Thymus (tissue), 14 donors: ENCODE measurements around the gene INSM1. TPM values are rescaled to one million over a fixed set of nuclear protein-coding genes. Genes with fewer than 3 reads are reported as not detected.
A peak's percentile ranks its signal among the peaks of the same experiment; 100 is the strongest.

Experiments used
- DNase-seq, 9 donors: peaks; one replicate each; pipeline ENCODE4 v3.0.0-alpha.2; 2013; ENCODE audit warnings: low spot score in 9 of 9, low read depth in 6 of 9, missing footprints in 1 of 9
- H3K27ac ChIP-seq, 2 donors: one replicate each; pipeline ENCODE4 v1.5.1; 2013; ENCODE audit warnings: control low read depth in 1 of 2, low read depth in 1 of 2, low read length in 1 of 2, mild to moderate bottlenecking in 1 of 2, moderate library complexity in 1 of 2
- H3K27me3 ChIP-seq, 2 donors: one replicate each; pipeline ENCODE4 v1.5.1; 2013; ENCODE audit warnings: low read length in 1 of 2; ENCODE audit not compliant: control insufficient read depth in 2 of 2, insufficient read depth in 1 of 2
- H3K36me3 ChIP-seq, 2 donors: one replicate each; pipeline ENCODE4 v1.5.1; 2013; ENCODE audit warnings: low read length in 1 of 2, mild to moderate bottlenecking in 1 of 2, moderate library complexity in 1 of 2; ENCODE audit not compliant: control insufficient read depth in 2 of 2, insufficient read depth in 2 of 2
- H3K4me1 ChIP-seq, 2 donors: one replicate each; pipeline ENCODE4 v1.5.1; 2013; ENCODE audit warnings: low read length in 2 of 2; ENCODE audit not compliant: control insufficient read depth in 2 of 2, insufficient read depth in 2 of 2
- H3K4me3 ChIP-seq, 2 donors: one replicate each; pipeline ENCODE4 v1.5.1; 2013; ENCODE audit warnings: low read length in 2 of 2, control low read depth in 1 of 2, mild to moderate bottlenecking in 1 of 2
- H3K9me3 ChIP-seq, 2 donors: one replicate each; pipeline ENCODE4 v1.5.1; 2013; ENCODE audit warnings: low read length in 1 of 2, mild to moderate bottlenecking in 1 of 2; ENCODE audit not compliant: control insufficient read depth in 2 of 2, insufficient read depth in 1 of 2
- WGBS: extraction: QIAGEN DNeasy Blood & Tissue Kit; methylation state at CpG from one replicate; pipeline ENCODE4 v1.1.7; 2013; 5-methylcytosine and 5-hydroxymethylcytosine counted together
- long read RNA-seq, 10 donors: transcript quantifications; one replicate each; lab custom pipeline, GENCODE V29; 2026
- polyA plus RNA-seq: library from polyadenylated mRNA; stranded (reverse); fragments of 200-250 nt; gene quantifications from one replicate; pipeline ENCODE4 v1.2.3, GENCODE V29; 2013
- total RNA-seq: library from RNA; stranded (reverse); fragments of 120-200 nt; gene quantifications from one replicate; pipeline ENCODE4 v1.2.4, GENCODE V29; 2013
- donor health status: healthy.

INSM1 gene, protein sequence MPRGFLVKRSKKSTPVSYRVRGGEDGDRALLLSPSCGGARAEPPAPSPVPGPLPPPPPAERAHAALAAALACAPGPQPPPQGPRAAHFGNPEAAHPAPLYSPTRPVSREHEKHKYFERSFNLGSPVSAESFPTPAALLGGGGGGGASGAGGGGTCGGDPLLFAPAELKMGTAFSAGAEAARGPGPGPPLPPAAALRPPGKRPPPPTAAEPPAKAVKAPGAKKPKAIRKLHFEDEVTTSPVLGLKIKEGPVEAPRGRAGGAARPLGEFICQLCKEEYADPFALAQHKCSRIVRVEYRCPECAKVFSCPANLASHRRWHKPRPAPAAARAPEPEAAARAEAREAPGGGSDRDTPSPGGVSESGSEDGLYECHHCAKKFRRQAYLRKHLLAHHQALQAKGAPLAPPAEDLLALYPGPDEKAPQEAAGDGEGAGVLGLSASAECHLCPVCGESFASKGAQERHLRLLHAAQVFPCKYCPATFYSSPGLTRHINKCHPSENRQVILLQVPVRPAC
- total RNA-seq = 4.4 TPM
- 7.6 TPM for polyA plus RNA-seq
- long read RNA-seq, donor 1 = 0 reads
- long read RNA-seq, donor 2, transcript INSM1-201 (1 exons, 2,829 nt) = major isoform, 11 of 11 reads
- long read RNA-seq, donor 2, partial matches to known transcripts = 0 of 11 reads
- long read RNA-seq, donor 2, other reads (novel, unspliced or antisense) = 0 of 11 reads
- long read RNA-seq, donor 3, transcript INSM1-201 (1 exons, 2,829 nt) = major isoform, 5 of 5 reads
- long read RNA-seq, donor 3, partial matches to known transcripts = 0 of 5 reads
- long read RNA-seq, donor 3, other reads (novel, unspliced or antisense) = 0 of 5 reads
- long read RNA-seq, donor 4, transcript INSM1-201 (1 exons, 2,829 nt) = major isoform, 5 of 5 reads
- long read RNA-seq, donor 4, partial matches to known transcripts = 0 of 5 reads
- long read RNA-seq, donor 4, other reads (novel, unspliced or antisense) = 0 of 5 reads
- long read RNA-seq, donor 5, transcript INSM1-201 (1 exons, 2,829 nt) = major isoform, 27 of 27 reads
- long read RNA-seq, donor 5, partial matches to known transcripts = 0 of 27 reads
- long read RNA-seq, donor 5, other reads (novel, unspliced or antisense) = 0 of 27 reads
- long read RNA-seq, donor 6, transcript INSM1-201 (1 exons, 2,829 nt) = major isoform, 11 of 11 reads
- long read RNA-seq, donor 6, partial matches to known transcripts = 0 of 11 reads
- long read RNA-seq, donor 6, other reads (novel, unspliced or antisense) = 0 of 11 reads
- long read RNA-seq, donor 7, transcript INSM1-201 (1 exons, 2,829 nt) = major isoform, 8 of 8 reads
- long read RNA-seq, donor 7, partial matches to known transcripts = 0 of 8 reads
- long read RNA-seq, donor 7, other reads (novel, unspliced or antisense) = 0 of 8 reads
- long read RNA-seq, donor 8, partial matches to known transcripts = 0 of 3 reads
- long read RNA-seq, donor 8, other reads (novel, unspliced or antisense) = 0 of 3 reads
- long read RNA-seq, donor 9, transcript INSM1-201 (1 exons, 2,829 nt) = major isoform, 6 of 6 reads
- long read RNA-seq, donor 9, partial matches to known transcripts = 0 of 6 reads
- long read RNA-seq, donor 9, other reads (novel, unspliced or antisense) = 0 of 6 reads
- long read RNA-seq, donor 10, transcript INSM1-201 (1 exons, 2,829 nt) = major isoform, 7 of 7 reads
- long read RNA-seq, donor 10, partial matches to known transcripts = 0 of 7 reads
- long read RNA-seq, donor 10, other reads (novel, unspliced or antisense) = 0 of 7 reads

DNA sequence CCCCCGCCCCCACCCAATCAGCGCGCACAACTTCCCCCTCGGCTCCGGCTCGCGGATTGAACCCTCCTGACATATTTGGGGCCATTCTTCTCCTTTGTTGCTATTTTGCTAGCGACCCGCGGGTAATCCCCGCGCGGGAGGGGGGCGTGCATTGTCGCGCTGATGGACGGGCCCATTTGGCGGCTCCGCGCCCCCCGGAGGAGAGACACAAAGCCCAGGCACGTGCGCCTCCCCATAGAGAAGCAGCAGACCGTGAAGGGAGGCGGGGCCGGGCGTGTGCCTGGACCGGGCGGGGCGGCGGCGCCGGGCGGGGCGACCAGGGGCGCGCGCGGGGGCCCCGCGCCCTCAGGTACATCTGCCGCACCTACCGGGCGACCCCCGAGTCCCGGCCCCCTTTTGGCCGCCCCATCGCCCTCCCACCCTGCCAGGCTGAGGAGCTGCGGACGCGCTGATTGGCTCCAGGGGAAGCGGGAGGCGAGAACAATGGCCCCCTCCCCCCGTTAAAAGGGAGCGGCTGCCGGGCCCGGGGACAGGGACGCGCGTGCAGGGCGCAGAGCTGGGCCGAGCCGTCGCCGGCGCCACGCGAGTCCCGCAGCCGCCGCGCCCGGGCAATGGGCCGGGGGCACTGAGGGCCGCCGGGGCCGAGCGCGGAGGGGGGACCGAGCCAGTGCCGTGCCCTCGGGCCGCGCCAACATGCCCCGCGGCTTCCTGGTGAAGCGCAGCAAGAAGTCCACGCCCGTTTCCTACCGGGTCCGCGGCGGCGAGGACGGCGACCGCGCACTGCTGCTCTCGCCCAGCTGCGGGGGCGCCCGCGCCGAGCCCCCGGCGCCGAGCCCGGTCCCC is at the start of gene INSM1:
INSM1 (plus strand) TSS at position 530 of the 843 bp plus-strand sequence; CDS start at position 694, 164 bp downstream.
- Histone ChIP-seq H3K4me1 (peaks cover 3 to 26% of the 10 kb centered on the region in 2 donors), H3K27me3 (peaks cover 89 to 97% of the 10 kb centered on the region in 2 donors), H3K36me3 (no peaks in the 10 kb centered on the region), H3K27ac (no peak within 1 kb of the TSS), H3K9me3 (peaks cover 0 to 9% of the 10 kb centered on the region in 2 donors), H3K4me3 (peak within 1 kb of the TSS in 1 of 2 donors; percentile 49)
- WGBS = 1% methylated on average over 108 of the region's 108 CpGs
- peak in 1 of 9 donors; percentile 24 for DNase-seq

DNA sequence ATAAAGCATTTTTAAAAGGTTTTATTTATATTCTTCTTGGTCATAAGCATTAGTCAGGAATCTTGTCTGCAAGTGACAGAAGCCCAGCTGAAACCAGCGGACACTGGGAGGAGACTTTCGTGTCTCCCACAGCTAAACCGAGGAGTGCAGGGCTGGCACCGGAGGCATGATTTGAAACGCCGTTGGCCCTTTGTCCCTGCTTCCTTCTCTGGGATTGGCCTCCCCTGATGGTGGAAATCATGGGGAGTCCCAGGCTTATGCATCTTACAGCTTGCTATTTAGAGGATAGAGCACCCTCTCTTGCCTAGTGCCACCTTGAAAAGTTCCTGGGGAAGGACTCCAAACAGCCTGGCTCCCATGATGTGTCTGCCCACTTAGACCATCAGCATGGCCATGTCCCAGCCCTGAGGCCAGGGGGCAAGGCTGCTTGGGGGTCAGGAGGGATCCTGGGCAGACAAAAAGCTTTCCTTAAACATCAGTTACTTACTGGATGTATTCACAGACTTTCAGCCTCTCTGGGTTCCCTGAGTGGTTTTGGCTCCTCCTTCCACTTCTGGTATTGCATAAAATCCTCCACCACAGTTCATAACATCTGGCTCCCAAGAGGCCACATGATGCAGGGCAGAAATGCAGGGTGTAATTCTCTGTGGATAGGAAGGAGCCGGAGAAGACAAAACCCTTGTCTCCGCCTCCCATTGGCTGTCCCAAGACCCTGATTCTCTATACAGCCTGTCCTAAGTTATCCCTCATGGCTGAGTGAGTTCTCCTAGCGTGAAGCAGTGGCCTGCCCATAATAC is 49.3 kb upstream of the INSM1 start:
- no peak overlapping the region for H3K27ac ChIP-seq
- no peaks in the 10 kb centered on the region for H3K9me3 ChIP-seq

DNA sequence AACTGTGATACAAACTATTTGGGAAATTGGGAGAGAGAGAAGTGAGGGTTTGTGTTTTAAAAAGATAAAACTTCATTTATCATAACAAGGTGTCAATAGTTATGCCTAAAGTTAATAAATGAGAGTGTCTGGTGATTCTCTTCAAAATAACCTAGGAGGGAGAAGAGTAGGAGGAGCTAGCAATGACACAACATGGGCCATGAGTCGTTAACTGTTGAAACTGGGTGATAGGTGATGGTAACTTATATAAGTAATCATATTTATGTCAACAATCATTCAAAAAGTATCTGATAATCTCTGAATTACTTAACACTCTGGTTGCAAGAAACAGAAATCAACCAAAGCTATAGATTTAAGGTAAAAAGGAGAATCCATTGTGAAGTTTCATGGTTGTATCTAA is 46.8 kb upstream of the INSM1 start:
- Histone ChIP-seq H3K9me3 (no peaks in the 10 kb centered on the region), H3K4me3 (no peak overlapping the region), H3K27ac (no peak overlapping the region), H3K36me3 (no peaks in the 10 kb centered on the region), H3K4me1 (no peaks in the 10 kb centered on the region), H3K27me3 (no peaks in the 10 kb centered on the region)
- 96% methylated on average over 1 of the region's 1 CpG for WGBS
- no peak for DNase-seq

More for the DNA sequence above, 49.3 kb upstream of the INSM1 start:
- Histone ChIP-seq H3K4me3 (no peak overlapping the region), H3K27me3 (no peaks in the 10 kb centered on the region), H3K36me3 (no peaks in the 10 kb centered on the region), H3K4me1 (no peaks in the 10 kb centered on the region)
- no peak for DNase-seq
- 89% methylated on average over 9 of the region's 9 CpGs for WGBS

DNA sequence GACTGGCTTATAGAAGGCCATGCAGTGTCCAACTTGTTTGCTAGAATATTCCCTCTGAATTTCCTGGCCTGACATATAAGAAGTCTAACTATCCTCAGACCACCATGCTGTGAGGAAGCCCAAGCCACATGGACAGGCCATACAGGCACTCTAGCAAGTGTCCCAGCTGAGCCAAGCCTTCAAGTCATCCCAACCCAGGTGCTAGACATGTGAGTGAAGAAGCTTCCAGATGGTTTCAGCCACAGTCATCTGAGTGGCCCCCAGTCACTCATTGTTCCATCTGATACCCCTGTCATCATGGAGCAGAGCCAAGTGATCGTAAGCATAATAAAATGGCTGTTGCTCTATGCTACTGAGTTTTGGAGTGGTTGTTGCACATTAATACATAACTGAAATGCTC is 46.0 kb upstream of the INSM1 start:
- H3K27me3 ChIP-seq = no peaks in the 10 kb centered on the region
- DNase-seq = no peak
- H3K9me3 ChIP-seq = no peaks in the 10 kb centered on the region
- 98% methylated on average over 1 of the region's 1 CpG for WGBS
- no peaks in the 10 kb centered on the region for H3K36me3 ChIP-seq
- H3K4me1 ChIP-seq = no peaks in the 10 kb centered on the region
- H3K4me3 ChIP-seq = no peak overlapping the region
- H3K27ac ChIP-seq = no peak overlapping the region

DNA sequence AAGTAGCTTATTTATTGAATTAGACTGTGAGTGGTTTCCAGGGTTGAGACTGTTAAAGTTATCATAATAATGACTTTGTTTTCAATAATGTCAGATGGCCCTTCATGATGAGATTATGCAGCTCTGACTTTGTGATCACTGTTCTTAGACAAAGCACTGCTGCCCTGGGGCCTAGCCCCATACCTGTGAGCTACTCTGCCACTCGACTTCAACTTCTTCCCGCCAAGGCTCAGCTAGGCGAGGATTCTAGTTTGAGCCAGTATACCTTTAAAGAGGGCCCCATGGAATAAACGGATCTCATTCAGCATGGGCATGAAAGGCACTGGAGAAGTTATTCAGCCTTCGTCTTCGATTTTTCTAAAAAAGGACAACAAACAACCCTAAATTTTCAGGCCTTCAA is 45.0 kb upstream of the INSM1 start:
- H3K27ac ChIP-seq = no peak overlapping the region
- H3K27me3 ChIP-seq = no peaks in the 10 kb centered on the region
- H3K36me3 ChIP-seq = no peaks in the 10 kb centered on the region
- no peak overlapping the region for H3K4me3 ChIP-seq
- DNase-seq = no peak
- 97% methylated on average over 6 of the region's 6 CpGs for WGBS
- H3K9me3 ChIP-seq = no peaks in the 10 kb centered on the region
- no peaks in the 10 kb centered on the region for H3K4me1 ChIP-seq

DNA sequence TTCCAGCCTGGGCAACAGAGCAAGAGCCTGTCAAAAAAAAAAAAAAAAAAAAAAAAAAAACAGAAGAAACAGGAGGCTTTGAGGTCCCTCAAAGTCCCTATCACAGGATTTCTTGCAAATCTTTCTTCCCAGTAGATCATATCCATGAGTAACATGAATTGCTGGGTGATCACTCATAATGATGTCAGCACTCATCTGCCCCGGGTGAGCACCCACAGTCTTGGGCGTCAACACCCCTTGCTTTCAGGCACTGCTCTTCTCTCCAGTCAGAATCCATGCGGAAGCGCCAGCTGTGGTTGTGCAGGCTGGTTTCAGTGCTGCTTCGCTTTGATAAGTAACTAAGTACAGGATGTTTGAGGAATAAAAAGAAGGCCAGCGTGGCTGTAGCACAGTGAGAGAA is 40.2 kb upstream of the INSM1 start:
- WGBS = 96% methylated on average over 6 of the region's 6 CpGs
- Histone ChIP-seq H3K27ac (no peak overlapping the region), H3K4me1 (no peaks in the 10 kb centered on the region)

DNA sequence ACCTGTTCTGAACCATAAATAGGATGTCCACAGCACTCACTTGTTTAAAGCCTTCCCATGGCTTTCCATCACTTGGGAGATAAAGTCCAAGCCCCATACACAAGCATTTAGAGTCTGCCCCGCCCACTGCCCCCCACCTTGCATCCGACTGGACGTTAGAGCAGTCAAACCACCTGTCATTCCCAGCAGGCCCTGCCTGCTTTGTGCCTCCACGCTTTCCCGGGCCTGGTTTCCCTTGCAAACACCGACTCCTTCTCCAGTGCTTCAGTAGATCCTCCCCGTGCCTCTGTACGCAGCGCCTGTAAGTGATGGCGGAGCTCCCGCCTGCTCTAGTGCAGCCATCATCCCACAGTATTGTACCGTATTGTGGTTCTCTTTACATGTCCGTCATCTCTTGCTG is 38.3 kb upstream of the INSM1 start:
- Histone ChIP-seq H3K9me3 (no peaks in the 10 kb centered on the region), H3K27ac (no peak overlapping the region), H3K27me3 (no peaks in the 10 kb centered on the region), H3K4me3 (no peak overlapping the region), H3K36me3 (no peaks in the 10 kb centered on the region), H3K4me1 (no peaks in the 10 kb centered on the region)
- no peak for DNase-seq
- 90% methylated on average over 13 of the region's 13 CpGs for WGBS

More for the DNA sequence above, 40.2 kb upstream of the INSM1 start:
- Histone ChIP-seq H3K4me3 (no peak overlapping the region), H3K36me3 (no peaks in the 10 kb centered on the region), H3K9me3 (no peaks in the 10 kb centered on the region), H3K27me3 (no peaks in the 10 kb centered on the region)
- no peak for DNase-seq
